Measurements from ENCODE around the gene SPAG16. TPM values are rescaled to one million over a fixed set of nuclear protein-coding genes. Genes with fewer than 3 reads are reported as not detected.

The SPAG16 gene
- total RNA-seq, 4 donors from 2014 or later = 1.1 to 8.8 (median 6.3) TPM

GRCh38 chr2:214108598-214108997 is 824.3 kb downstream of the SPAG16 start:
- Histone ChIP-seq H3K36me3 (no peaks in the 10 kb centered on the region), H3K4me1 (no peaks in the 10 kb centered on the region), H3K27ac (no peak overlapping the region), H3K4me3 (no peak overlapping the region), H3K9me3 (peaks cover 0 to 5% (median 0%) of the 10 kb centered on the region in 3 donors), H3K27me3 (no peaks in the 10 kb centered on the region)
- ATAC-seq (no peak), DNase-seq (no peak)
- TF ChIP-seq POLR2A (IDR thresholded peaks at IDR 0.05) = no peak
- no peak for TF ChIP-seq CTCF (IDR thresholded peaks at IDR 0.05 in 4 of 5, conservative IDR thresholded peaks at IDR 0.05 in 1 of 5)
- in situ Hi-C loops (cut with MboI; ENCODE audit: low sequenced_read_pairs in 4 of 4) = no loop called here
- intact Hi-C loops (cut with DNase I; ENCODE audit: low total_unique reads) = no loop called here

GRCh38 chr2:214117054-214117453 is 832.8 kb downstream of the SPAG16 start:
- Histone ChIP-seq H3K36me3 (no peaks in the 10 kb centered on the region), H3K4me3 (no peak overlapping the region), H3K27ac (no peak overlapping the region), H3K27me3 (no peaks in the 10 kb centered on the region), H3K9me3 (no peaks in the 10 kb centered on the region), H3K4me1 (no peaks in the 10 kb centered on the region)
- in situ Hi-C loops (cut with MboI; ENCODE audit: low sequenced_read_pairs in 4 of 4) = no loop called here
- ATAC-seq = no peak
- intact Hi-C loops (cut with DNase I; ENCODE audit: low total_unique reads) = no loop called here
- no peak for DNase-seq
- TF ChIP-seq POLR2A (IDR thresholded peaks at IDR 0.05) = no peak
- TF ChIP-seq CTCF (IDR thresholded peaks at IDR 0.05 in 4 of 5, conservative IDR thresholded peaks at IDR 0.05 in 1 of 5) = no peak

DNA sequence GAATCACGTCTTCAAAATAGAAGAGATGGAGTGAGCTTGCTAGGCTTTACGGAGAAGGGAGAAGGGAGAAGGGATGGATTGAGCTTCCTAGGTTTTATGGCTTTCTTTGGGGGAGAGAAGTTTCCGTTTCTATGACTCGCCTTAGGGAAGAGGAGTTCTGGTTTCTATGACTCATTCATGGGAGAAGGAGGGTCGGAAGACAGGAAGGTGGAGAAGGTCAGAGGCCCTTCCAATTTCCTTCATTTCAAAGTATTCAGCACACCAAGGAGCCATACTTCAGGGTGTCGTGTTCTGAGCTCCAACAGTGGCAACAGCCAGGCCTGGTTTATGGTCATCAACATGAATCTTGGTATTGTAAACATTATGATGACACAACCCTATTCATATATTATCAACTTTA is 841.9 kb downstream of the SPAG16 start:
- in situ Hi-C loops (cut with MboI; ENCODE audit: low sequenced_read_pairs in 4 of 4) (no loop called here), intact Hi-C loops (cut with DNase I; ENCODE audit: low total_unique reads) (no loop called here)
- no peak overlapping the region for H3K4me3 ChIP-seq
- no peaks in the 10 kb centered on the region for H3K4me1 ChIP-seq
- no peak for DNase-seq
- H3K36me3 ChIP-seq = no peaks in the 10 kb centered on the region
- no peaks in the 10 kb centered on the region for H3K27me3 ChIP-seq
- no peaks in the 10 kb centered on the region for H3K9me3 ChIP-seq
- TF ChIP-seq POLR2A (IDR thresholded peaks at IDR 0.05) (no peak), CTCF (IDR thresholded peaks at IDR 0.05 in 4 of 5, conservative IDR thresholded peaks at IDR 0.05 in 1 of 5) (no peak)
- H3K27ac ChIP-seq = no peak overlapping the region
- ATAC-seq = no peak

- TF ChIP-seq POLR2A (IDR thresholded peaks at IDR 0.05) (no peak), CTCF (IDR thresholded peaks at IDR 0.05 in 4 of 5, conservative IDR thresholded peaks at IDR 0.05 in 1 of 5) (no peak)
- intact Hi-C loops (cut with DNase I; ENCODE audit: low total_unique reads) = no loop called here
- Histone ChIP-seq H3K27me3 (no peaks in the 10 kb centered on the region), H3K9me3 (no peaks in the 10 kb centered on the region), H3K4me1 (no peaks in the 10 kb centered on the region), H3K4me3 (no peak overlapping the region), H3K36me3 (no peaks in the 10 kb centered on the region), H3K27ac (no peak overlapping the region)
- DNase-seq = no peak
- no peak for ATAC-seq
- in situ Hi-C loops (cut with MboI; ENCODE audit: low sequenced_read_pairs in 4 of 4) = no loop called here
These were observed 842.9 kb downstream of the SPAG16 start for GRCh38 chr2:214127170-214127569.

GRCh38 chr2:214127571-214127970 is 843.3 kb downstream of the SPAG16 start:
- no peaks in the 10 kb centered on the region for H3K9me3 ChIP-seq
- ATAC-seq (peak in 1 of 2 donors; percentile 45), DNase-seq (peak in 1 of 2 donors; percentile 27)
- intact Hi-C loops (cut with DNase I; ENCODE audit: low total_unique reads) (no loop called here), in situ Hi-C loops (cut with MboI; ENCODE audit: low sequenced_read_pairs in 4 of 4) (no loop called here)
- H3K27ac ChIP-seq = no peak overlapping the region
- H3K4me3 ChIP-seq = no peak overlapping the region
- no peaks in the 10 kb centered on the region for H3K27me3 ChIP-seq
- H3K36me3 ChIP-seq = no peaks in the 10 kb centered on the region
- no peaks in the 10 kb centered on the region for H3K4me1 ChIP-seq
- TF ChIP-seq POLR2A (IDR thresholded peaks at IDR 0.05) (no peak), CTCF (IDR thresholded peaks at IDR 0.05 in 4 of 5, conservative IDR thresholded peaks at IDR 0.05 in 1 of 5) (no peak)
